Erythroblast (primary cell): ENCODE data around the gene TAB2.

ENCODE experiments used
- GATA1 ChIP-seq: IDR thresholded peaks from 2 replicates; pipeline ENCODE4 v1.6.1; 2011; ENCODE audit warnings: low read depth, mild to moderate bottlenecking, control low read depth, low read length, moderate library complexity
- POLR2A ChIP-seq: IDR thresholded peaks from 2 replicates; pipeline ENCODE4 v1.6.1; 2011; ENCODE audit warnings: mild to moderate bottlenecking, low read length

GRCh38 chr6:149456311-149457021 is 139.0 kb downstream of the TAB2 start:
- TF ChIP-seq POLR2A (no peak), GATA1 (no peak)
